ENCODE measurements around the gene MLXIP.
A peak's percentile ranks its signal among the peaks of the same experiment; 100 is the strongest.
"Not testable (repeated sequence)": the region's sequence is repeated elsewhere in the genome, so short reads cannot be mapped to it uniquely, and the experiment has no call there.

The MLXIP gene

DNA sequence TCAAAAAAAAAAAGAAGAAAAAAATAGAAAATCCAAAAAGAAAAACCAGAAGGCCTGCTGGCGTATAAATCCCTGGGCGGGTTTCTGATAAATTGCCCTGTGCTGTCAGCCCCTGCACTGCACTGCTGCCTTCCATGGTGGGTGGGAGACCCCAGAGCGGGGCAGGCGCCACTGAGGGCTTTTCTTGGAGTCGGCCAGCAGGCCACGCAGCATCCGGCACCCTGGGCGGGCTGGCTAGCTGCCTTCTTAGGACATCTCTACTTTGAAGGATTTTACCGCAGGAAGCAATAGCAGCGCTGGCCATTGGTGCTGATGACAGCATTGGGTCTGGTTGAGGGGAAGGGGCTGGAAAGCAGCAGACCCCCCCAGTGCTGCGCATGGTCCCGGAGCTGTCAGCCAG, 66.3 kb downstream of the MLXIP start:
- no peak for DNase-seq (ENCODE audit: extremely low read depth in 1 of 2, low read depth in 1 of 2)

DNA sequence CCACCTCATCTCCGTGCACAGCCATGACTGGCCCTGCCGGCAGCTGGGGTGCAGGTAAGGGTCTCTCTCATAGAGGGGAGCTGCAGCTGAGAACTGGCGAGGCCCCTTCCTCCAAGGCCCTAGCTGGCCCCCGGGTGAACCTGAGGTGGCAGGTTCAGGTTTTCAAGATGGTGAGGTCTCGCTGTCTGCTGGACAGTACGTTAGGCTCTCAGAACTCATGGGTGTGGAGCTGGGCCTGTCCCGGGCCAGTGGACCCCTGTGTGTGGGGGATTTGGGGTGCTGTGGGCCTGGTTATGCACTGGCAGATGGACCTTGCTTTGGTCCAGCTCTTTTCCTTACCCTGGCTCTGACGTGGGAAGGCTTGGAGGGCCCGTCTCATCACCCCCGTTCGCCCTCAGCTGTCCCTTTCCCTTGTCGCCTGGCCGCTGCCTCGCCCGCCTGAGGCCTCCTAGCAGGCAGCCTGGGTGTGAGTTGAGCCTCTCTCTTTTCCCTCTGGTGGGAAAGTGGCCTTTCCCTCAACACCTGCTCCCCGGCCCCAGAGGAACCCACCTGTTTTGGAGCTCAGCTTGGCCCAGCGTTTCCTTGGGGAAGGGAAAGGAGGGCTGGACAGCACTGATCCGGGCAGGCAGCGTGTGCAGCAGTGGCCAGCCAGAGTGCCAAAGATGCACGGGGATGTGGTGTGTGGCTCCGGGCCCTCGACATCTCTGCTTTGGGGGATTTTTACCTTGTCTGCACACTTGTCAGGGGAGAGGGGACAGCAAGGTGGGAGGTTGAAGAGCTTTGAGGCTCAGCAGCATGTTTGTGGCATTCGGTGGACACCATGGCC, 67.2 kb downstream of the MLXIP start:
- no peak for DNase-seq (ENCODE audit: extremely low read depth in 1 of 2, low read depth in 1 of 2)

DNA sequence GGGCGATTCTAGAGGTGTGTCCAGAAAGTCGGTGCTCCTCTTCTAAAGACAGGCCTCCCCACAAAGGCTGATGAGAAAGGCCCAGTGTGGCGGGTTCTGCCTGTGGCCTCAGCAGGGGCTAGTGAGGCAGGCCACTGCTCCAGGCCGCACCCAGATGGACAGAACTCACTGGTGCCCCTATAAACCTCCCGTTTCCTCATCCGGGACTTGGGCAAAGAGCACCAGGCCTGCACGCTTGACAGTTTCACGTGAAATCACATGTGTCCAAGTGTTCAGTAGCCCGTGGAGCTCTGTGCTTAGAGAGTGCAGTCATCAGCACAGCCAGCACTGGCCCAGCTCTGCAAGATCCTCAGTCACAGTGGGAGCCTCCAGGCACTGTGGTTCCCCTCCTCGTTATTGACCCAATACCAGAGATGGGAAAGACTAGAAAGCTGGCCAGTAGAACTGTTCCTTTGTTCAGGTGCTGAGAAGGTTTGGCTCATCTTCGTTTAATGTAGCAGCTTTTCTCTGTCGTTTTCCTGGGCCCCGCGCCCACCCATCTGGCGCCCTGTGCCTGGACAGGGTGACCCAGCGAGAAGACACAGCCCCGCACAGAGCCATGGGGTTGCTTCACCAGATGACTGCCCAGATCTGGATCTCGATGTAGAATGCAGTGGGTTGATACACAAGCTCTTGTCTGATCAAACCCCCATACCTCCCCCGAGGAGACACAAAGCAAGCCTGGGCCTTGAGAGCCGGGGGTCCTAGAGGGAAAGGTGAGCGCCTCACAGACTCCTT, 69.1 kb downstream of the MLXIP start:
- DNase-seq (ENCODE audit: extremely low read depth in 1 of 2, low read depth in 1 of 2): no peak

DNA sequence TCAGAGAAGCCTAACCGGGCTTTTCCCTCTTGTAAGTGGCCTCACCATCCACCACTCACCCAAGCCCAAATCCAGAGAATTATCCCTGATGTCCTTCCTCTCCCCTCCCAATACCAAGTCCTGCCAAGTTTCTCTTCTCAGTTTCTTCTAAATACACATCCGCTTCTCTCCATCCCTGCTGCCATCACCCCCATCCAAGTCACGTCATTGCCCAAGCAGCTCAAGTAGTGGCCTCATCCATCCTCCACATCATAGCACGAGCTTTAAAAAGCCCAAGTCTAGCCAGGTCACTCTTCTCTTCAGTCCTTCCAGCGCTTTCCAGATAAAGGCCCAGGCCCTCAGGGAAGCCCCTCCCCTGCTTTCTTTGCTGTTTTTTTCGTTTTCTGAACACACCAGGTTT, 70.1 kb downstream of the MLXIP start:
- no peak for DNase-seq (ENCODE audit: extremely low read depth in 1 of 2, low read depth in 1 of 2)

DNA sequence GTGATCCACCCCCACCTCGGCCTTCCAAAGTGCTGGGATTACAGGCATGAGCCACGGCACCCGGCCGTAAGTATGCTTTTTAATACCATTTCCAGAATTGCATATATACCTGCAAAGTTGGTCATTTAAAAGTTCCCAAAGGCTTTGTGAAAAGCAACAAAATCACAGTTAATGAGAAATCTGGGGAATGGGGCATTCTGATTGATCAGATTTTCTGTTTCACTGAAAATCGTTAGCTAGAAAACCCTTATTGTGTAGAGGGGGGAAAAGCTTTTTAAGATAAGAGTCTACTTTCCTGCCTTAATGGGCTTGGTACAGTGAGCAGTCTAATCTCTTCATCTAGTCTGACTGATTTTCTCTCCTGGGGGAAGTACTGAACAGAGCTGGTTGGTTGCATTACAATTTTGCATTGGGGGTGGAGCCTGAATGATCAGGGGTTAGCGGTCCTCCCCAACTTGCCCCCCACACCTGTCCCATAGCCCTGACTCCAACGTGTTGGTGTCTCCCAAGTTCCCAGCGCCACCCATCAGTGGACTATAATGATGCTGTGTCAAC, 71.6 kb downstream of the MLXIP start:
- no peak for DNase-seq (ENCODE audit: extremely low read depth in 1 of 2, low read depth in 1 of 2)

DNA sequence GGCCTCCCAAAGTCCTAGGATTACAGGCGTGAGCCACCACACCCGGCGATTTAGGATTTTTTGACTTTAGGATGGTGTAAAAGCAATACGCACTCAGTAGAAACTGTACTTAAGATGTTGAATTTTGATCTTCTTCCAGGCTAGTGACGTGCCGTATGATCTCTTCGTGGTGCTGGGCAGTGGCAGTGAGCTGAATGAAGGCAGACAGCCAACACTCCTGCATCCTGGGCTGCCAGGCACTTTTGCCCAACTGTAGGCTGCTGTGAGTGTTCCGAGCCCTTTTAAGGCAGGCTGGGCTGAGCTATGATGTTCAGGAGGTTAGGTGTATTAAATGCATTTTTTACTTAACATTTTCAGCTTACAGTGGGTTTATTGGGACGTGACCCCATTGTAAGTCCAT, 74.2 kb downstream of the MLXIP start:
- DNase-seq (ENCODE audit: extremely low read depth in 1 of 2, low read depth in 1 of 2): no peak

DNA sequence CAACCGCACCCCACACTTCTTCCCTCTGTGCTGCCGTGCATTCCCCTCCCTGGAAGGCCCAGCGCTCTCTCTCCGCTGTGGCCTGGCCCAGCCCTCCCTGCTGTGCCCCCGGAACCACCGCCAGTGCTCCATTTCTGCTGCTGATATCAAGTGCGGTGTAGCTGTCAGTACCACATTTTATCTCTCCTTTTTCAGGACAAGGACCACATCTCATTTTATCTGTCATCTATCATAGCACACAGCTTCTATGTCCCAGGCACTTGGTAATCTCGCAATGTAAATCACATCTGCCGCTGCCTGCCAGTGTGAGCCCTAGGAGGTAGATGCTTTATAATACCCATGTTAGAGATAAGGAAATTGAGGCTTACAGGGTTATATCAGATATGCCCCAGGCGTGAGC, 77.1 kb downstream of the MLXIP start:
- no peak for DNase-seq (ENCODE audit: extremely low read depth in 1 of 2, low read depth in 1 of 2)

DNA sequence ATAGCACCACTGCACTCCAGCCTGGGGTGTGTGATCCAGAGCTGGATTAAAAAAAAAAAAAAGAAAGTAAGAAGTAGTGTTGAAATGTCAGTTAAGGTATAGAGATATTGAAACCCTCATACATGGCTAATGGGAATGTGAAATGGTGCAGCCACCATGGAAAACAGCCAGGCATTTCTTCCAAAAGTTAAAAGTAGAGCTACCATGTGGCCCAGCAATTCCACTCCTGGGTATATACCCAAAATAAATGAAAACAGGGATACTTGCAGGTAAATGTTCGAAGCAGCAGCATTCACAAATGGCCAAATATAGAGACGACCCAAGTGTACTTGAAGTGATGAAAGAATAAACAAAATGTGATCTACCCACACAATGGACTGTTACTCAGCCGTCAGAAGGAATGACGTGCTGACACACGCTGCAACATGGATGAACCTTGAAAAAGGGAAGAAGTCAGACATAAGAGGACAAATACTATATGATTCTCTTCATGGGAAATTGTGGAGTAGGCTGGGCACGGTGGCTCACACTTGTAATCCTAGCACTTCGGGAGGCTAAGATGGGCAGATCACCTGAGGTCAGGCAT, 80.2 kb downstream of the MLXIP start:
- no peak for DNase-seq (ENCODE audit: extremely low read depth in 1 of 2, low read depth in 1 of 2)

DNA sequence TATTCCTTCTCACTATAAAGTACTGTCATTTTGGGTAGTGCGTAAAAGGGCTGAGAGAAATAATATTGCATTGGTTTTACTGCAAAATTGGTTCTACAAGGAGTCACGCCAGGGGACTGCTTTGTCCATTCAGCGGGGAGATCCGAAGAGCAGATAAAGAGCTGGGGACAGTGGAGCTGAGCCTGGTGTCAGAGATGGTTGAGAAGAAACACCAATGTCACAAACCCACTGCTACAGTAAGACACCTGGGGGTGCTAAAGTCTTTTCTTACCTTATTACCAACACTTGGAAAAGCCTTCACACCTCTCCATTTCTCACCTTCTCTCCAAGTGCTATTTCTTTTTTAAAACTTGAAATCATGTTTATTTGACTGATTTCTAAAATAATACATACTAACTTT, 81.3 kb downstream of the MLXIP start:
- no peak for DNase-seq (ENCODE audit: extremely low read depth in 1 of 2, low read depth in 1 of 2)

DNA sequence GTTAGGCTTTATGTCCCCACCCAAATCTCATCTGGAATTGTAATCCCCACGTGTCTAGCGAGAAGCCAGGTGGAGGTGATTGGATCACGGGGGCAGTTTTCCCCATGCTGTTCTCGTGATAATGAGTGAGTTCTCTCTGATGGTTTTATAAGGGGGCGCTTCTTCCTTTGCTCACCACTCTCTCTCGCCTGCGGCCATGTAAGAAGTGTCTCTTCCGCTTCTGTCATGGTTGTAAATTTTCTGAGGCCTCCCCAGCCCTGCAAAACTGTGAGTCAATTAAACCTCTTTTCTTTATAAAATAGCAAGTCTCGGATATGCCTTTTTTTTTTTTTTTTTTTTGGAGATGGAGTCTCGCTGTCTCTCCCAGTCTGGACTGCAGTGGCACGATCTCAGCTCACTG, 82.2 kb downstream of the MLXIP start:
- DNase-seq (ENCODE audit: extremely low read depth in 1 of 2, low read depth in 1 of 2): no peak

DNA sequence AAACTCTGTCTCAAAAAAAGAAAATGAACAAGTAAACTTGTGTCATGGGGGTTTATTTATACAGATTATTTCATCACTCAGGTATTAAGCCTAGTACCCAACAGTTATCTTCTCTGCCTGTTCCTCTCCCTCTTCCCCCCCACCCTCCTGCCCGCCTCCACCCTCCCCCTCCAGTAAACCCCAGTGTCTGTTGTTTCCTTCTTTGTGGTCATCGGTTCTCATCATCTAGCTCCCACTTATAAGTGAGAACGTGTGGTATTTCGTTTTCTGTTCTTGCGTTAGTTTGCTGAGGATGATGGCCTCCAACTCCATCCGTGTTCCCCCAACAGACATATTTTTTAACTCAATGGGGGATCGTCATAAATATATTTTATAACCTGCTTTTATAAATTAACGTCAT, 83.1 kb downstream of the MLXIP start:
- DNase-seq (ENCODE audit: extremely low read depth in 1 of 2, low read depth in 1 of 2): no peak

DNA sequence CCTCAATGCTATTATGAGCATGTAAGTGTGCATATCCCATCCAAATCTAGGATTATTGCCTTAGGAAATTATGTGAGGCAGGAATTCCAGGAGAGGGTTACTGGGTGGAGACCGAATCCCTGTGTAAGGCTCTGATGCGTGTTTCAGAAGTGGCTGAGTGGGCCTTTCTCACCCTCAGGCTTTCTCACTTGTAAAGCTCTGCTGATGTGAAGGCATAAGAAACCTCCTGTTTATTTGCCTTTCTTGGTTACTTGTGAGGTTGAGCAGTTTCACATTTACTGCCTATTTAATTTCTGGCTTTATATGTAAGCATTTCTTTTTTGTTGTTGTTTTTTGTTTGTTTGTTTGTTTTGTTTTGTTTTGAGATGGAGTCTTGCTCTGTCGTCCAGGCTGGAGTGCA, 84.4 kb downstream of the MLXIP start:
- DNase-seq (ENCODE audit: extremely low read depth in 1 of 2, low read depth in 1 of 2): no peak

DNA sequence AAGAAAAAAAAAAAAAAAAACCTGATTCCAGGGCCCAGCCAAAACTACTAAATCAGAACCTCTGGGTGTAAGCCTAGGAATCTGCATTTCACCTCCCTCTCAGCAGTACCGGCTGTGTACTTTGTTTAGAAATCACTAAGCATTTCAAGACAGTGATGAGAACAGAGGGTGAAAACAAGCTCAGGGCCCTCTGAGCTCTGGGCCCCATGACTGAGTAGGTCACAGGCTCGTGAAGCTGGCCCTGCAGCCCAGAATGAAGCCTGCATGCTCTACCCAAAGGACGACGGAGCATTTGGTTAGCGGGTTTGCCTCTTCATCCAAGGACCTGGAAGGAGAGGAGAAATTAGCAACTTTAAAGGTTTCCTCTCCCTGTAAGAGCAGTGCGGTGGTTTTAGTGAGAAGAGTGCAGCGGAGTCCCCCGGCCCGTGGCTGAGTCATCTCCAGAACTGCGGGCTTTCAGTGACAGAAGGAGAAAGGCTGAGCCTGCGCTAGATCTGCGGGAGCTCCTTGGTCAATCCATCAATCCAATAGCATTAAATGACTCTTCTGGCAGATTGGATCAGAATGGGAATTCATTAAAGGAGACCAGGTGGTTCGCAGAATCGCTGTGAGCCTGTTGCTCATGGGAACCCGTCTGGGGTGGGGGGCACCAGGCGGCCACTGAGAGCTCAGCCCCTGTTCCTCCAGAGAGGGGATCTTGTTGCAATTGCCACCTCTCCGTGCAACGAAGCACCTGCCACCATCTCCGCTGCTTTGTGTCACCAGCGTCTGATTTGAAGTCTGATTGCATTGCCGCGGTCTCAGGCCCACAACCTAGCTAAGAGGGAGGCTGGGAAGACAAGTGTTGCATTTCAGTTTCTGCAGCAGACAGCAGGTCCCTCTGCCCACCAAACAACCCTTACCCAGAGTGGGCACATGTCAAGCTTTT, 88.1 kb downstream of the MLXIP start:
- DNase-seq (ENCODE audit: extremely low read depth in 1 of 2, low read depth in 1 of 2): peak; percentile 34 to 75

DNA sequence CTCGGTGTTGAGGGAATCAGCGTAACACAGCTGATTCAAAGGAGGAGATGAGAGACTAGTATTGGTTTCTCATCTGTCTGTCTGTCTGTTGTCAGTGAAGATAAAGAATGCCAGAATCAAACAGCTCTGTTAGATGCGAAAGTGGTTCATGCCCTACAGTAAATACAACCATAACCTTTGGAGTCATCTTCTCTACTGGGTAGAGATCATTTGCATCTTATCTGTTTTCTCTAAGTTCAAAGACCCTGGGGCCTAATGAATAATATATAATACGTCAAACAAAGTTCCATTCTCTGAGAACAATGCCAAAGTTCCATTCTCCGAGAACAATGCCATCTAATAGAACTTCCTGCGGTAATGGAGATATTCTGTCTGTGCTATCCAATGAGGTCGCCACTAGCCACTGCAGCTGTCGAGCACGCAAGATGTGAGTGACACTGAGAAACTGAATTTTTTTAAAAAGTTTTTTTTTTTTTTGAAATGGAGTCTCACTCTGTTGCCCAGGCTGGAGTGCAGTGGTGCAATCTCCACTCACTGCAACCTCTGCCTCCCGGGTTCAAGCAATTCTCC, 88.9 kb downstream of the MLXIP start:
- no peak for DNase-seq (ENCODE audit: extremely low read depth in 1 of 2, low read depth in 1 of 2)

DNA sequence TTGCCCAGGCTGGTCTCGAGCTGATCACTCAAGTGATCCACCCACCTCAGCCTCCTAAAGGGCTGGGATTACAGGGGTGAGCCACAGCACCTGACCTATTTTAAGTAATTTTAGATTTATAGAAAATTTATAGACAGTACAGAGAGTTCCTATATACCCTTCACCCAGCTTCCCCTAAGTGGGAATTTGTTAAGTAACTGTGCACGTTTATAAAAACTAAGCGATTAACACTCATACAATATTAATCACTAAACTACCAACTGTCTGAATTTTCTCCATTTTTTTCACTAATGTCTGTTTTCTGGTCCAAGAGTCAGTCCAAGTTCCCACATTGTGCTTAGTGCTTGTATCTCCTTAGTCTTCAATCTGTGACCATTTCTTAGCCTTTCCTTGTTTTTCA, 89.9 kb downstream of the MLXIP start:
- no peak for DNase-seq (ENCODE audit: extremely low read depth in 1 of 2, low read depth in 1 of 2)

DNA sequence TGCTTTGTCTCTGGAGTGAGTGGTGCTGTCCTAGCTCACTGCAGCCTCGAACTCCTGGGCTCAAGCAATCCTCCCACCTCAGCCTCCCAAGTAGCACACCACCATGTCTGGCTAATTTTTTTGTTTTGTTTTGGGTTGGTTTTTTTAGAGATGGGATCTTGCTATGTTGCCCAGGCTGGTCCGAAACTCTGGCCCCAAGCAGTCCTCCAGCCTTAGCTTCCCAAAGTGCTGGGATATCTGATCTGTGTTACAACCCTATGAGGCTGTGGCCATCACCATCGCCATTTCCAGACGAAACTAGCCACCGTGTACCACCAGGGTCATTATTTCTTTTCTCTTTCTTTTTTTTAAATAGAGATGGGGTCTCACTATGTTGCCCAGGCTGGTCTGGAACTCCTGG, 92.8 kb downstream of the MLXIP start:
- no peak for DNase-seq (ENCODE audit: extremely low read depth in 1 of 2, low read depth in 1 of 2)

DNA sequence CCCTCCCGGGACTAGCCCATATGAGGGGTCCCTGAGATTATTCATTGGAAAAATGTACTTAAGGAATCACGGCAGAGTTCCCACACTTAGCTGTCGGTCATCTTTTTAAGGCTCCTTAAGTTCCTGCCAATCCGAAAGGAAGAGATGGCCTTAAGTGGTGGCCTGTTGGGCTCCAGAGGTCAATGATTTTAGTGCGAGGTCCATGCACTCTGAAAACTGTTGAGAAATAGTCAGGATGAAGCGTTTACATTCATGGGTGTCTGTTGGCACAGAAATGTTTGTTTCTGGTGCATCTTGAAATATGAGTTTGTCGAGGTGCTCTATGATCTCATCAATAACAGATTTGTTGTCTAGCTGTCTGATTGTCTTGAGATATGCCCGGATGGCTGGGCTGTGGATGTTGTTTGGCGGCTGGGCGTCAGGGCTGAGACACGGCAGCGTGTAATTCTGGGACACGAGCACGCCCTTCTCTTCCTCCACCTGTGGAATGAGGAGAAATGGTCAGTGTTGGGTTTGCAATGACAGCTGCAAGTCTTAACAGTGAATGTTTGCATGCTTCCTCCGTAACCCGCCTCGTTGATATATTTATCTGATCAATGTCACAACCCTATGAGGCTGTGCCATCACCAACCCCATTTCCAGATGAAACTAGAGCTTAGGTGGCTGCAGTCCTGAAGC, 93.8 kb downstream of the MLXIP start:
- no peak for DNase-seq (ENCODE audit: extremely low read depth in 1 of 2, low read depth in 1 of 2)

DNA sequence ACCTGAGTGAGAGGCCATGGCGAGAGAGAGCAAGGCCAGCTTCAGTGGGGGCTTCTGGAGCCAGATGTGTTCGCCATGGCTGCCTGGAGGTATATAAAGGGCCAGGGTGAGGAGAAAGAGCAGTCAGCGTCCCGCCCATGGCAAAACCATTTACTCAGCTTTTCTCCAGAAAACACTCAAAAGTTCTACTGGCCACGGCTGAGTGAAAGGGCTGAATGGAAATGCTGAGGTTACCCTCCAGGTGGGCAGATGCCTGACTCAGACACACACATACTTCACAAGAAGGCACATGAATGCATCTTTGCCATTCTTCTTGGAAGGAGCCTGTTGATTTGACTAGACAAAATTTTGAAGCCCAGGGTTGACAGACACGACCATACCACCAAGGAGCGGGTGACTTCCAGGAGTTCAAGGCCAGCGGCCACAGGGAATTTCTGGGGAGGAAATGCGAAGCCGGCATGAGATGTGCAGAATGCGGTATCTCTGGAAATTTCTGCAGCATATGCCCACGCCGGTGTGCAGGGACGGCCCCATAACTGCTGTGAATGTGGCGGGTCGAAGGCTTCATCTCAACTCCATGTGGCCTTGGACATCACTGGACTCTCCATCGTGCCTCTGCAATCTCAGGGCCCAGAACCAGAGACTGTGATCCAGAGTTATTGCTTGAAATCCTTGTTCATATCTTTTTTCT, 95.7 kb downstream of the MLXIP start, which contains the start of gene IL31:
Gene IL31, minus strand, starts transcription at position 67 of the 691 bp plus-strand sequence. Its CDS starts 49 bp downstream, at position 18.
- peak in 1 of 2 donors; percentile 64 for DNase-seq (ENCODE audit: extremely low read depth in 1 of 2, low read depth in 1 of 2)

DNA sequence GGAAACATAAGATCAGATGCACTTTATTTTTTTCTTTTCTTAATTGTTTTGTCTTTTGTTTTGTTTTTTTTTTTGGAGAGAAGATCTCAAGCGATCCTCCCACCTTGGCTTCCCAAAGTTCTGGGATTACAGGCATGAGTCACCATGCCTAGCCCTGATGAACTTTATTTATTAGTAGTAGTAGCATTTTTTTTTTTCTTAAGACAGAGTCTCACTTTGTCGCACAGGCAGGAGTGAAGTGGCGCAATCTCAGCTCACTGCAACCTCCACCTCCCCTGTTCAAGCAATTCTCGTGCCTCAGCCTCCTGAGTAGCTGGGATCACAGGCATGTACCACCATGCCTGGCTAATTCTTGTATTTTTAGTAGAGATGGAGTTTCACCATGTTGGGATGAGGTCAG, 97.9 kb downstream of the MLXIP start:
- DNase-seq (ENCODE audit: extremely low read depth in 1 of 2, low read depth in 1 of 2): not testable (repeated sequence)

Measured in stimulated activated CD8-positive, alpha-beta memory T cell treated with anti-CD3 and anti-CD28 coated beads, Interleukin-7, amount 100 ng/mL, for 48 hours (primary cell).